GM19025 (cell line): ENCODE results near the gene MAP2.
A peak's percentile ranks its signal among the peaks of the same experiment; 100 is the strongest.

Experiments
- ATAC-seq: cut with Tn5 transposase; IDR thresholded peaks from one replicate; pipeline ENCODE4 v1.9.1; 2021; ENCODE audit warnings: mild to moderate bottlenecking, low read depth, moderate library complexity; ENCODE audit not compliant: unreplicated experiment

Gene MAP2

GRCh38 chr2:209687323-209687969 lies 263.6 kb downstream of the MAP2 start:
- ATAC-seq, result no peak

DNA sequence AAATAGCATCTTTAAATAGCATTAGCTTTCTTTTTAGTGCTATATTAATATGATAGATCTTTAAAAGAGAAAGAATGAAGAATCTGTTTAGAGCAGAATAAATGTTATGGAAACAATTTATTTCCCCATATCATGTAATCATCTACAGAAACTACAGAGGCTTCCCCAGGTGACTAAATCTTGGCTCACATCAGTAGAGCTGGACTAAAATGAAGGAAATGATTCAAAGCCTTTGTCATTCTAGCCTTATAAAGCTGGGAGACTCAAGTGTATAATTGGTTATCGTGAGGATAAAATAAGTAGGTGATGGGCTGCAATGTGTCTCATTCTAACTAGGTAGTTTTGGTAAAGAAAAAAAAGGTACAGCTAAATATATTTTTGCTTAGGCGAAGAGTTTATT lies 264.5 kb downstream of the MAP2 start:
- no peak for ATAC-seq

GRCh38 chr2:209690029-209690754 lies 266.3 kb downstream of the MAP2 start:
- no peak for ATAC-seq

GRCh38 chr2:209694748-209695147 lies 270.9 kb downstream of the MAP2 start:
- ATAC-seq, result no peak

- ATAC-seq, result peak; percentile 67
Observed at GRCh38 chr2:209696836-209697711, 273.2 kb downstream of the MAP2 start.

DNA sequence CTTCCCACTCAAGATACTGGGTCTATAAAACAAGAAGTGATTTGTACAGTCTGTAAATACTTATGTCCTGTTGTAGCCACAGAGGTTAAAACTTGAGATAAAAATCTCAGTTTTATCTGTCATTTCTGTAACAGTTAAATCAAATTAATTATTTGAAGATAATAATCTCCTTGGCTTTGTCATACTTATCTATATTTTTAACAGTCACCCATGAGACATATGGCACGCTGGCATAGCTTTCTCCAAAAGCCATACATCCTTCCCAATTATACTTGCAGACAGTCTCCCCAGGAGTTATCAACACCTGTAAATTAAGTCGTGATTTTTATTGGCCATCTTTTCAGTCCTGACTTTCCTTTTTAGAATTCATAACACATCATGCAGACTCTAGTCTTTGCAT lies 278.9 kb downstream of the MAP2 start:
- no peak for ATAC-seq

GRCh38 chr2:209713219-209713618 lies 289.4 kb downstream of the MAP2 start:
- ATAC-seq, result no peak

DNA sequence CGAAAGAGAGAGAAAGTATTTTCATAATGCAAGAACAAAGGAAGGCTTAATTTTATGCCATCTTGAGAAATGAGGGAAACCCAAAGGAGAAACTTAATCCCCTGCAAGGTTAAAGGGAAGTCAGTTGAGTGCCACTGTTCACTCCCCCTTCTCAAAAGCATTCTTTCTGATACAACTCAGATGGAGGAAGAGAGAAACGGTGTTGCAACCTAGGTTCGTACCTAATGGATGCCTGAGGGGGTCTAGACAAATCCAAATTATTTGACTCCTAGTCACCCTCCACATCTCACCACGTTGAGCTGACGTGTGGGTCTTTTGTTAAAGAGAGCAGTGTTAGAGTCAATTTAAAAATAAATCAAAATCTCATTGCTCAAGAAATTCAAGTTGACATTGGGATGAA lies 295.2 kb downstream of the MAP2 start:
- no peak for ATAC-seq

DNA sequence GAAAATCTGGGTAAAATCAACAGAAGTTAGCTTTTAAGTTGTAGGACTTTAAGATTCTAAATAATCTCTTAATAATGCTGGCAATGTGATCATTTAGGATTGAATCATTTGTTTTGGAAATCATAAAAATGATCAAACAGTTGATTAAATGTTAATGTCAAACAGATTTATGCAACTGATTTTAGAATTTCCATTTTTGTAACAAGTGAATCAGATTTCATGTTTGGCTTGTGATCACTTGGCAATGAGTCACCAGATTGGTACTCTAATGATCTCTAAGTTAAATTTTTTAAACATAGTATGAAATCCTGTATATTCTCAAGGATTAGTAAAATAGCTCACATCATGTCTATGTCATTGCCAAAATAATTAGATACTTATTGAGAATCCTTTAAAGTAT lies 297.6 kb downstream of the MAP2 start:
- ATAC-seq, result no peak

DNA sequence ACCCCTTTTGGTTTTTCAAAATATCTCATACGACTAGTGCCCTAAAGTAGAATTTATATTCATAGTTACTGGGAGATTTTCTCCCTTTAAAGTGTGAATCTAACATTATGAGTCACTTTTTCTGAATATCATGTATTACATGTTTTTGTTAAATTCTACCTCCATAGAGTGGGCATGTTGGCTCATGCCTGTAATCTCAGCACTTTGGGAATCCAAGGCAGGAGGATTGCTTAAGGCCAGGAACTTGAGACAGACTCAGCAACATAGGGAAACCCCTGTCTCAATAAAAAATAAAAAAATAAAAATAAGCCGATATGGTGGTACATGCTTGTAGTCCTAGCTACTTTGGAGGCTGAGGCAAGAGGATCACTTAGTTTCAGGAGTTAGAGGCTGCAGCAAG lies 302.5 kb downstream of the MAP2 start:
- ATAC-seq, result no peak

GRCh38 chr2:209727077-209727476 lies 303.2 kb downstream of the MAP2 start:
- ATAC-seq, result no peak

- ATAC-seq, result no peak
Observed at GRCh38 chr2:209734805-209735204, 311.0 kb downstream of the MAP2 start.

GRCh38 chr2:209741953-209742352 lies 318.1 kb downstream of the MAP2 start:
- ATAC-seq, result no peak

GRCh38 chr2:209753020-209753419 lies 329.2 kb downstream of the MAP2 start:
- ATAC-seq, result no peak

GRCh38 chr2:209757163-209757562 lies 333.3 kb downstream of the MAP2 start:
- ATAC-seq, result no peak

DNA sequence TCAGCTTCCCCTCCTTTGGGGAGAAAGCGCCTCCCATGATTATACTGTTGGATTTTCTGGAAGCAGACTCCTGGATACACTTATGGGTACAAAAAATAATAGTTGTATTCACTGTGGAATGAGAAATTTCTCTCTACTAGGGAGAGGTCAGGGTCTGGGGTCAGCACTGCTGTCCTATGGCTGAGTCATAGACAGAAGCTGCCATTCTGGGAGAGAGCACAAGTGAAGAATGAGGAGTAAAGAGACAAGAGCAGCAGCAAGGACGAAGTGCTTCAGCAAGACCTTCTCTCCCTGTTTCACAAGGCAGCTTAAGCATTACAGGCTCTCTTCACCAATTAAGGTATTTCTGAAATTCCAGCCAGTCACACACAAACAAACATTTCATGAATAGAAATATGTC lies 337.7 kb downstream of the MAP2 start:
- ATAC-seq, result no peak

- ATAC-seq, result no peak
Observed at GRCh38 chr2:209762563-209762962, 338.7 kb downstream of the MAP2 start.

DNA sequence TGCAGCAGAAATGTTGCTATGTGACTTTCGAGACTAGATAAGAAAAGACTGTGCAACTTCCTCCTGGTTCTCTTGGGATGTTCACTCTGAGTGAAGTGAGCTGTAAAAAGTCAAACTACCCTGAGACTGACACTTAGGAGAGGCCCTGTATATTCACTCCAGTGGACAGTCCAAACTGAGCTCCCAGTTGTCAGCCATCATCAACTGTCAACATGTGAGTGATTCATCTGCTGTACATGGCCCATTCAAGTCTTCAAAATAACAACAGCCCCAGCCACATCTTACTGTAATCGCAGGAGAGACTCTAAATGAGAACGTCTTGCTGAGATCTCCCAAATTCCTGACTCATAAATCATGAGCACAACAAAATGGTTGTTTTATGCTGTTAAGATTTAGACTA lies 339.3 kb downstream of the MAP2 start:
- ATAC-seq, result no peak

- ATAC-seq, result no peak
Observed at GRCh38 chr2:209766613-209767012, 342.8 kb downstream of the MAP2 start.

- ATAC-seq, result no peak
Observed at GRCh38 chr2:209767316-209767715, 343.5 kb downstream of the MAP2 start.

DNA sequence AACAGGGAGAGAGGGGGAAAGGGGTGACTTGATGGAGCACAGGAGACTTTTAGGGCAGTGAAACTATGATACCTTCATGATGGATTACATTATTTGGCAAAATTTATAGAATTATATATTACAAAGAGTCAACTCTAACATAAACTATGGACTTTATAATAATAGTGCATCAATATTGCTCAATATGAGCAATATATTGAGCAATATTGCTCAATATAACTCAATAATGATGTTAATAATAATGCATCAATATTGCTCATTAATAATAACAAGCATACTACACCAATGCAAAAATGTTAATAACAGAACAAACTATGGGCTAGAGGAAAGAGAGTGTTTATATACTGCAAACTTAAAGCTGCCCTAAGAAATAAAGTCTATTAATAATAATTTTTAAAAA lies 344.7 kb downstream of the MAP2 start:
- no peak for ATAC-seq
